Nephron progenitor cell (in vitro differentiated cells): Measurements from ENCODE around the gene PRSS36.

Experiments used
- DNase-seq: peaks from one replicate; pipeline ENCODE4 v3.0.0; 2021
- H3K27ac Mint-ChIP-seq: 2 replicates; pipeline ENCODE4 v1.8.0; 2021; ENCODE audit warnings: mild to moderate bottlenecking, moderate library complexity, mixed read lengths
- H3K27me3 Mint-ChIP-seq: 2 replicates; pipeline ENCODE4 v1.8.0; 2021; ENCODE audit warnings: mild to moderate bottlenecking, low read depth, mixed read lengths; ENCODE audit not compliant: poor library complexity
- H3K36me3 Mint-ChIP-seq: 2 replicates; pipeline ENCODE4 v1.8.0; 2021; ENCODE audit warnings: low read depth, mixed read lengths
- H3K4me1 Mint-ChIP-seq: 2 replicates; pipeline ENCODE4 v1.8.0; 2021; ENCODE audit warnings: mixed read lengths
- H3K4me3 Mint-ChIP-seq: 2 replicates; pipeline ENCODE4 v1.8.0; 2021; ENCODE audit warnings: mild to moderate bottlenecking, moderate library complexity, mixed read lengths
- H3K9me3 Mint-ChIP-seq: 2 replicates; pipeline ENCODE4 v1.8.0; 2021; ENCODE audit warnings: mild to moderate bottlenecking, moderate library complexity, mixed read lengths
- CTCF ChIP-seq: fragments of 200-600 bp; sonication (generic); IDR thresholded peaks from 2 replicates; pipeline ENCODE4 v1.5.0; 2021; ENCODE audit warnings: antibody characterized with exemption

Gene PRSS36

GRCh38 chr16:31190061-31190460 is 40.2 kb upstream of the PRSS36 start:
- Mint-ChIP-seq H3K36me3 (peaks cover 97% of the 10 kb centered on the region), H3K27me3 (no peaks in the 10 kb centered on the region), H3K9me3 (no peaks in the 10 kb centered on the region), H3K27ac (peak overlapping the region; percentile 7), H3K4me3 (no peak overlapping the region), H3K4me1 (peaks cover 26% of the 10 kb centered on the region)
- DNase-seq: no peak
- no peak for TF ChIP-seq CTCF

- Mint-ChIP-seq H3K9me3 (no peaks in the 10 kb centered on the region), H3K27ac (peak overlapping the region; percentile 4), H3K4me1 (peaks cover 32% of the 10 kb centered on the region), H3K36me3 (peaks cover 96% of the 10 kb centered on the region), H3K27me3 (no peaks in the 10 kb centered on the region), H3K4me3 (no peak overlapping the region)
- TF ChIP-seq CTCF: no peak
- no peak for DNase-seq
Observed at GRCh38 chr16:31189412-31189778, 39.5 kb upstream of the PRSS36 start.

GRCh38 chr16:31188450-31189411 is 38.9 kb upstream of the PRSS36 start:
- H3K4me3 Mint-ChIP-seq: no peak overlapping the region
- no peak for DNase-seq
- H3K4me1 Mint-ChIP-seq: peaks cover 38% of the 10 kb centered on the region
- no peaks in the 10 kb centered on the region for H3K27me3 Mint-ChIP-seq
- TF ChIP-seq CTCF: no peak
- H3K9me3 Mint-ChIP-seq: no peaks in the 10 kb centered on the region
- peak overlapping the region; percentile 4 for H3K27ac Mint-ChIP-seq
- peaks cover 95% of the 10 kb centered on the region for H3K36me3 Mint-ChIP-seq

- H3K27me3 Mint-ChIP-seq: no peaks in the 10 kb centered on the region
- no peak overlapping the region for H3K27ac Mint-ChIP-seq
- TF ChIP-seq CTCF: no peak
- H3K4me3 Mint-ChIP-seq: no peak overlapping the region
- no peak for DNase-seq
- H3K9me3 Mint-ChIP-seq: no peaks in the 10 kb centered on the region
- peaks cover 47% of the 10 kb centered on the region for H3K4me1 Mint-ChIP-seq
- H3K36me3 Mint-ChIP-seq: peaks cover 95% of the 10 kb centered on the region
Observed at GRCh38 chr16:31187808-31188189, 37.9 kb upstream of the PRSS36 start.

- peaks cover 98% of the 10 kb centered on the region for H3K36me3 Mint-ChIP-seq
- H3K27ac Mint-ChIP-seq: no peak overlapping the region
- no peak for DNase-seq
- H3K4me1 Mint-ChIP-seq: peaks cover 53% of the 10 kb centered on the region
- H3K4me3 Mint-ChIP-seq: no peak overlapping the region
- TF ChIP-seq CTCF: no peak
- H3K27me3 Mint-ChIP-seq: no peaks in the 10 kb centered on the region
- no peaks in the 10 kb centered on the region for H3K9me3 Mint-ChIP-seq
Observed at GRCh38 chr16:31186930-31187807, 37.3 kb upstream of the PRSS36 start.
